Erythroblast (primary cell): Measurements from ENCODE around the gene ATP2A3.

Experiments
- GATA1 ChIP-seq: IDR thresholded peaks from 2 replicates; pipeline ENCODE4 v1.6.1; 2011; ENCODE audit warnings: low read depth, mild to moderate bottlenecking, control low read depth, low read length, moderate library complexity
- POLR2A ChIP-seq: IDR thresholded peaks from 2 replicates; pipeline ENCODE4 v1.6.1; 2011; ENCODE audit warnings: mild to moderate bottlenecking, low read length

DNA sequence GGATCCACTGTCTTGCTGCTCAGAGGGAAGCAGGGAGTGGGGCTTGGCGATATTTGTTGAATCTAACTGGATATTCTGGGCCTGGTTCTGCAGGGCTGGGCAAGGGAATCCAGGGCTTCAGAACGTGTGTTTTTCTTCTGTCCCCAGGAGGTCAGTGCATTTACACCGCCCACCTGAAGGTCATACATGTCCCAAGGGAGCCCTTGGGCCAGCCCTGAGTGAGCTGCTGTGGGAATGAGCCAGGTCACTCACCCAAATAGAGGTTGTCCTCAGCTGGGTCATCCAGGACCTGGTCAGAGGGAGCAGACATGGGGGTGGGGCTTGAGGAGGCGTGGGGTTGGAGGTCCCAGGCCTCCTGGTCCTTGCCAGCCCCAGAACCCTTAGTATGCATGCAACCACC lies 82.0 kb downstream of the ATP2A3 start:
- no peak for TF ChIP-seq POLR2A
- no peak for TF ChIP-seq GATA1
